22Rv1 (cell line): ENCODE results near the gene EFNA4.

Source experiments
- ZFX ChIP-seq: fragments of 450-650 bp; IDR thresholded peaks from 2 replicates; pipeline ENCODE4 v1.6.1; 2017; ENCODE audit warnings: antibody characterized with exemption, borderline replicate concordance
- TF ChIP-seq, protein P1 (sequence below): fragments of 450-650 bp; IDR thresholded peaks from 2 replicates; pipeline ENCODE4 v1.5.1; 2017; ENCODE audit warnings: mild to moderate bottlenecking

DNA sequence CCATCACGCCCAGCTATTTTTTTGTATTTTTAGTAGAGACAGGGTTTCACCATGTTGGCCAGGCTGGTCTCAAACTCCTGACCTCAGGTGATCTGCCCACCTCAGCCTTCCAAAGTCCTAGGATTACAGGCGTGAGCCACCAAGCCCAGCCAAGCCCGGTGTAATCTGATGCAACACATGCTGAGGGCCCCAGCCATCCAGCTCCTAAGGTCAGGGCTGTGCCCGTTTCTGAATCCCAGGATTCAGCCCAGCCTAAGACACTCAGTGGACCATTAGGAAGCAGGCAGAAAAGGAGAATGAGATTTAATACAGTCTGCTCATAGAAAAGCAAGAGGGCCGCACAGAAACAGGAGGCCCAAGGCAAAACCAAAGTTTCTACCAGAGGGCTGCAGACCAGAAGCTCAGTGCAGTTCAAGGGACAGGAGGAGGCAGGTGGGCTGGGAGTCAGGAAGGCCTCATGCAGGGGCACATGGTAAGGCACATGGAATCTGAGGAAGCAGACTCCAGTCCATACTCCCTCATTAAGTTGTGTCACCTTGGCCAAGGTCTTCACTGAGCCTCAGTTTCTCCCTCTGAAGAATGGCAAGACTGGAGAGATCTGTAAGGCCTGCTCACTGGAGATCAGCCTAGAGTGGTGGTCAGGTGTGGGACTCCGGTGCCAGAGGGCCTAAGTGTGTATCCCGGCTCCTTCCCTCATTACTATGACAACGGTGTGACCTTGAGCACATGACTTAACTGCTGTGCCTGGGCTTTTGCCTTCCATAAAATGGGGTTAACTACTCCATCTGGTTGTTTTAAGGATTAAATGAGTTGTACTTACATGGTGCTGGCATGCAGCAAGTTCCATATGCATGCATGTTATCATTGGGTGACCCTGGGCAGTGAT, 14.8 kb upstream of the EFNA4 start:
- TF ChIP-seq, protein P1, sequence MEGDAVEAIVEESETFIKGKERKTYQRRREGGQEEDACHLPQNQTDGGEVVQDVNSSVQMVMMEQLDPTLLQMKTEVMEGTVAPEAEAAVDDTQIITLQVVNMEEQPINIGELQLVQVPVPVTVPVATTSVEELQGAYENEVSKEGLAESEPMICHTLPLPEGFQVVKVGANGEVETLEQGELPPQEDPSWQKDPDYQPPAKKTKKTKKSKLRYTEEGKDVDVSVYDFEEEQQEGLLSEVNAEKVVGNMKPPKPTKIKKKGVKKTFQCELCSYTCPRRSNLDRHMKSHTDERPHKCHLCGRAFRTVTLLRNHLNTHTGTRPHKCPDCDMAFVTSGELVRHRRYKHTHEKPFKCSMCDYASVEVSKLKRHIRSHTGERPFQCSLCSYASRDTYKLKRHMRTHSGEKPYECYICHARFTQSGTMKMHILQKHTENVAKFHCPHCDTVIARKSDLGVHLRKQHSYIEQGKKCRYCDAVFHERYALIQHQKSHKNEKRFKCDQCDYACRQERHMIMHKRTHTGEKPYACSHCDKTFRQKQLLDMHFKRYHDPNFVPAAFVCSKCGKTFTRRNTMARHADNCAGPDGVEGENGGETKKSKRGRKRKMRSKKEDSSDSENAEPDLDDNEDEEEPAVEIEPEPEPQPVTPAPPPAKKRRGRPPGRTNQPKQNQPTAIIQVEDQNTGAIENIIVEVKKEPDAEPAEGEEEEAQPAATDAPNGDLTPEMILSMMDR = no peak
- TF ChIP-seq ZFX = no peak
